Measurements from ENCODE around the gene LARP4B. TPM values are rescaled to one million over a fixed set of nuclear protein-coding genes. Genes with fewer than 3 reads are reported as not detected.

LARP4B gene
- total RNA-seq, 1 donor from 2014 or later: 31.1 TPM

- FAIRE-seq: no peak
- peaks cover 4% of the 10 kb centered on the region for H3K27me3 ChIP-seq (ENCODE audit: control insufficient read depth, insufficient read depth, low read length)
- no peaks in the 10 kb centered on the region for H3K36me3 ChIP-seq (ENCODE audit: control insufficient read depth, insufficient read depth, low read length)
- no peak for DNase-seq (ENCODE audit: low read depth)
- no peak for TF ChIP-seq CTCF (IDR thresholded peaks at IDR 0.05; ENCODE audit: insufficient read depth, low read length, severe bottlenecking)
- H3K4me3 ChIP-seq (ENCODE audit: low read depth, low read length): no peak overlapping the region
Measured at GRCh38 chr10:969473-970150, 38.1 kb upstream of the LARP4B start.

DNA sequence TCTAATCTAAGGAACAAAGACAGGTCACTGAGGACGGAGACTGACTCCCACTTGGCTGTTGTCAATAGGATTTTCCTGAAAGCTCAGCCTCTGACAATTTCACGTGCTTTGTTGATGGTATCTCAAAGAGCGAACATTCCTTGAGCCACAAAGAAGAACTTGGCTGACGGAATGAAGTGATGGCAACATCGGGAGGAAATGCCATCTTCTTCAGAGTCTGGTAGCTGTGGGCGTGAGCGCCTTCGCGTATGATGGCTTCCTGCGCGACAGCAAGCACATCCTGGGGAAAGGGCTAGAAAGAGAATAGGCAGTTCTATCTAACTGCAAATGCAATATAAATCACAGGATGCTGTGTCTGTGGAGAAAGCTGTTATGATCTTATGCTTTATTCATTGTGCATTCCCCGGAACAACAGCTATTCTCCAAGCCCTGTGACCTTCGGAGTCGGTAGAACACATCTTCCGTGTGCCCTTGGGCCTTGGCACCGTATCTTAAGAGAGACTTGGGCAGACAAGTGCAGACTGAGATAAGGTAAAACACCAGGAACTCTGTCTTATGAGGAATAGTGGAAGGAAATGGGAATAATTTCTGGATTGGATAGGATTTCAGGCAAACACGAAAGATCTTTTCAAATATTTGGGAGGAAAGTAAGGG, 37.2 kb upstream of the LARP4B start:
- FAIRE-seq (no peak), DNase-seq (ENCODE audit: low read depth) (no peak)
- Histone ChIP-seq H3K4me3 (ENCODE audit: low read depth, low read length) (no peak overlapping the region), H3K27me3 (ENCODE audit: control insufficient read depth, insufficient read depth, low read length) (peaks cover 4% of the 10 kb centered on the region), H3K36me3 (ENCODE audit: control insufficient read depth, insufficient read depth, low read length) (no peaks in the 10 kb centered on the region)
- TF ChIP-seq CTCF (IDR thresholded peaks at IDR 0.05; ENCODE audit: insufficient read depth, low read length, severe bottlenecking): no peak

DNA sequence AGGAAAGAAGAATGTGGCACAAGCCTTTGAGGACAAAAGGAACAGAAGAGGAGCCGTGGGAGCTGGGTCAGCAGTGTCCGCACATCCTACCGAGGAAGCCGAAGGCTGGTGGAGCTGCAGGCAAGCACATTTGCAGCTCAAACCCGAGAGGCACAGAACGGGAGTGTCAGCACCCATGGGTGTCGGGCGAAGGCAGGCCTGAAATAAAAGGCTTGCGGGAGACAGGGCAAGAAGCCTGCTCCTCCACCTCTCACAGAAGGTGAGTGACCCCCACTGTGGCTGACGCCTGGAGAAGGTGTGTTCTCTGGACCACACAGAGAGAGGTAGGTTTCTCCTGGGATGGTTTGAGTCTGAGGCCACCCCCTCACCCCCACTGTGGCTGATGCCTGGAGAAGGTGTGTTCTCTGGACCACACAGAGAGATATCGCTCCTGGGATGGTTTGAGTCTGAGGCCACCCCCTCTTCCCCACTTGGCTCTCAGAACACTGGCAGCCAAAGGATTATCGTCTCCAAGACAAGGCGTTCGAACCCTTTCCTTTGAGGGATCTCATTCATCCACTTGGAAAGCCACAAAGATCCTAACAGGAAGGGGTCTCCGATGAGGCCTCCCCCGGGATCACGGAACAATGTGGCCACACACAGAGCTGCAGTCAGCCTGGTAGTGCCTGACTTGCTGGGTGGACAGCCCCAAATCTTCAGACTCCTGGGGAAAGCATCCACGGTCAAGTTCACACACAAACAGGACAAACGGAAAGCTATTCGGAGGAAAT, 35.1 kb upstream of the LARP4B start:
- Histone ChIP-seq H3K27me3 (ENCODE audit: control insufficient read depth, insufficient read depth, low read length) (peaks cover 3% of the 10 kb centered on the region), H3K36me3 (ENCODE audit: control insufficient read depth, insufficient read depth, low read length) (no peaks in the 10 kb centered on the region), H3K4me3 (ENCODE audit: low read depth, low read length) (no peak overlapping the region)
- DNase-seq (ENCODE audit: low read depth) (no peak), FAIRE-seq (peak; percentile 47)
- TF ChIP-seq CTCF (IDR thresholded peaks at IDR 0.05; ENCODE audit: insufficient read depth, low read length, severe bottlenecking): no peak

DNA sequence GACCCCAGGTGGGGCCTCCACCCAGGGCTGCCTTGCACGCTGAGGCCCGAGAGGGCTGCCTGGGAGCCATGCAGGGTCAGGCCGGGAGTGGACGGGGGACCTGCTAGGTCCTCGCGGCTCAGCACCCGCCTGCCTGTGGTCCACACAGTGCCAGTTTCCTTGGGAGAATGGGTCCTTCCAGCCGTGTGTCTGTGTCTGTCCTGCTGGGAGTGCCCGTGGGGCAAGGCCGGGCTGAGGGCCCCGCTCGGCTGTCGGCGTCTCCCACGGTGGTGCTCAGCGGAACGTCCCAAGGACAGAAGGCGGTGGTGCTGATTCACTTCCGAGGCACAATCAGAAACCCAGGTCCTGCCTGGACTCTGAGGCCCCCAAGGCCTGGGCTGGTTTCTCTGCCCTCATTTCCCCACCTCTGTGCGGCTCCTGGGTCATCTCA, 33.5 kb upstream of the LARP4B start:
- Histone ChIP-seq H3K4me3 (ENCODE audit: low read depth, low read length) (no peak overlapping the region), H3K27me3 (ENCODE audit: control insufficient read depth, insufficient read depth, low read length) (peaks cover 2% of the 10 kb centered on the region), H3K36me3 (ENCODE audit: control insufficient read depth, insufficient read depth, low read length) (no peaks in the 10 kb centered on the region)
- DNase-seq (ENCODE audit: low read depth): no peak
- FAIRE-seq: no peak
- TF ChIP-seq CTCF (IDR thresholded peaks at IDR 0.05; ENCODE audit: insufficient read depth, low read length, severe bottlenecking): no peak

- Histone ChIP-seq H3K36me3 (ENCODE audit: control insufficient read depth, insufficient read depth, low read length) (no peaks in the 10 kb centered on the region), H3K4me3 (ENCODE audit: low read depth, low read length) (no peak overlapping the region), H3K27me3 (ENCODE audit: control insufficient read depth, insufficient read depth, low read length) (peaks cover 2% of the 10 kb centered on the region)
- TF ChIP-seq CTCF (IDR thresholded peaks at IDR 0.05; ENCODE audit: insufficient read depth, low read length, severe bottlenecking): no peak
- DNase-seq (ENCODE audit: low read depth) (no peak), FAIRE-seq (no peak)
Measured at GRCh38 chr10:964321-964987, 32.9 kb upstream of the LARP4B start.
